Lung (tissue), 12 donors: ENCODE measurements around the gene DHDH. TPM values are rescaled to one million over a fixed set of nuclear protein-coding genes. Genes with fewer than 3 reads are reported as not detected.

Source experiments
- ATAC-seq: fragments of 200-7000 bp; cut with Tn5 transposase; one replicate; pipeline ENCODE4 v1.9.1; 2020; ENCODE audit warnings: moderate number of reproducible peaks; ENCODE audit not compliant: insufficient read depth, low FRiP score
- DNase-seq, 3 donors: peaks; one replicate each; pipeline ENCODE4 v3.0.0-alpha.2; 2013 to 2017
- H3K27ac ChIP-seq, 2 donors: one replicate each; pipeline ENCODE4 v1.5.1; 2013; ENCODE audit warnings: mild to moderate bottlenecking in 2 of 2, moderate library complexity in 2 of 2, control low read depth in 1 of 2, inconsistent platforms in 1 of 2, low read depth in 1 of 2, low read length in 1 of 2
- H3K27me3 ChIP-seq, 3 donors: one replicate each; pipeline ENCODE4 v1.5.1; 2013; ENCODE audit warnings: low read length in 2 of 3; ENCODE audit not compliant: control insufficient read depth in 3 of 3, insufficient read depth in 3 of 3
- H3K36me3 ChIP-seq, 4 donors: one replicate each; pipeline ENCODE4 v1.5.1; 2013; ENCODE audit warnings: low read length in 4 of 4, mild to moderate bottlenecking in 1 of 4, moderate library complexity in 1 of 4; ENCODE audit not compliant: control insufficient read depth in 4 of 4, insufficient read depth in 4 of 4
- H3K4me1 ChIP-seq, 5 donors: one replicate each; pipeline ENCODE4 v1.5.1; 2013; ENCODE audit warnings: low read length in 5 of 5, mild to moderate bottlenecking in 2 of 5, moderate library complexity in 1 of 5; ENCODE audit not compliant: control insufficient read depth in 5 of 5, insufficient read depth in 5 of 5
- H3K4me3 ChIP-seq: one replicate; pipeline ENCODE4 v1.5.1; 2013; ENCODE audit warnings: mild to moderate bottlenecking, control low read depth, moderate library complexity
- H3K9ac ChIP-seq, 2 donors: one replicate each; pipeline ENCODE4 v1.5.1; 2013; ENCODE audit warnings: low read length in 2 of 2, control low read depth in 1 of 2; ENCODE audit not compliant: insufficient read depth in 1 of 2
- H3K9me3 ChIP-seq, 4 donors: one replicate each; pipeline ENCODE4 v1.5.1; 2013; ENCODE audit warnings: low read length in 3 of 4, mild to moderate bottlenecking in 1 of 4, moderate library complexity in 1 of 4; ENCODE audit not compliant: control insufficient read depth in 4 of 4, insufficient read depth in 3 of 4
- CTCF ChIP-seq: IDR thresholded peaks from 2 replicates; pipeline ENCODE4 v1.5.1; 2012; ENCODE audit warnings: mild to moderate bottlenecking; ENCODE audit errors: control extremely low read depth, extremely low read depth
- WGBS, 2 donors: extraction: QIAGEN DNeasy Blood & Tissue Kit; methylation state at CpG; one replicate each; pipeline ENCODE4 v1.1.7; 2013; 5-methylcytosine and 5-hydroxymethylcytosine counted together
- polyA plus RNA-seq, 2 donors: library from polyadenylated mRNA; stranded (reverse); fragments of 200-250 nt; gene quantifications; one replicate each; pipeline ENCODE4 v1.2.1, GENCODE V29; 2013
- total RNA-seq, 2 donors: library from RNA; depleted of rRNA in 1 of 2; stranded (reverse); fragments of >200 nt in 1 of 2; gene quantifications; one replicate each; pipeline ENCODE4 v1.2.1, GENCODE V29; 2014 to 2021
- donor health status: control.
- donor health status: control.
- donor health status: Bipolar disorder and iron deficiency.
- donor health status: healthy.
- donor health status: DM: yes; HTN: yes; CAD: no.

The DHDH gene
- total and polyA plus RNA-seq, 4 donors, result 0.51 to 6.0 (median 1.9) TPM

- TF ChIP-seq CTCF, result no peak
- no peaks in the 10 kb centered on the region for H3K9me3 ChIP-seq
- no peaks in the 10 kb centered on the region for H3K27me3 ChIP-seq
- no peak overlapping the region for H3K27ac ChIP-seq
- no peak overlapping the region for H3K9ac ChIP-seq
- H3K4me3 ChIP-seq, result no peak overlapping the region
- DNase-seq, result no peak
- H3K4me1 ChIP-seq, result peaks cover 0 to 3% (median 0%) of the 10 kb centered on the region in 5 donors
- WGBS, 2 donors, result 86 to 90% methylated on average over 10 of the region's 10 CpGs
- peaks cover 15 to 46% (median 18%) of the 10 kb centered on the region in 4 donors for H3K36me3 ChIP-seq
- ATAC-seq, result no peak
Measured at GRCh38 chr19:48920949-48921348, 12.6 kb upstream of the DHDH start.

- H3K27me3 ChIP-seq, result no peaks in the 10 kb centered on the region
- no peak for DNase-seq
- no peak for ATAC-seq
- peaks cover 15 to 41% (median 16%) of the 10 kb centered on the region in 4 donors for H3K36me3 ChIP-seq
- peaks cover 0 to under 1% (median 0%) of the 10 kb centered on the region in 5 donors for H3K4me1 ChIP-seq
- H3K9me3 ChIP-seq, result no peaks in the 10 kb centered on the region
- H3K4me3 ChIP-seq, result no peak overlapping the region
- 95 to 98% methylated on average over 12 of the region's 12 CpGs for WGBS, 2 donors
- TF ChIP-seq CTCF, result no peak
- H3K9ac ChIP-seq, result no peak overlapping the region
- no peak overlapping the region for H3K27ac ChIP-seq
Measured at GRCh38 chr19:48921721-48922500, 11.6 kb upstream of the DHDH start.

GRCh38 chr19:48922548-48923490 lies 10.7 kb upstream of the DHDH start:
- Histone ChIP-seq H3K9ac (no peak overlapping the region), H3K27ac (no peak overlapping the region), H3K9me3 (no peaks in the 10 kb centered on the region), H3K27me3 (no peaks in the 10 kb centered on the region), H3K36me3 (peaks cover 15 to 41% (median 16%) of the 10 kb centered on the region in 4 donors), H3K4me3 (no peak overlapping the region), H3K4me1 (peaks cover 0 to 3% (median 0%) of the 10 kb centered on the region in 5 donors)
- WGBS, 2 donors, result 90 to 92% methylated on average over 18 of the region's 18 CpGs
- no peak for TF ChIP-seq CTCF
- ATAC-seq (no peak), DNase-seq (no peak)
